ENCODE measurements around the gene APEX1. TPM values are rescaled to one million over a fixed set of nuclear protein-coding genes. Genes with fewer than 3 reads are reported as not detected.

APEX1 gene
- total RNA-seq, 2 donors from 2014 or later: 119 to 169 TPM

- Histone ChIP-seq H3K36me3 (no peaks in the 10 kb centered on the region), H3K27me3 (no peaks in the 10 kb centered on the region), H3K9ac (ENCODE audit: low read depth in 2 of 2, low read length in 2 of 2) (no peak overlapping the region), H3K4me3 (no peak overlapping the region), H3K27ac (peak overlapping the region; percentile 7), H3K9me3 (no peaks in the 10 kb centered on the region), H3K4me1 (no peaks in the 10 kb centered on the region)
- intact Hi-C loops (cut with DNase I): no loop called here
- DNase-seq: no peak
- no peak for TF ChIP-seq CTCF (IDR thresholded peaks at IDR 0.05)
These were observed 33.8 kb upstream of the APEX1 start for GRCh38 chr14:20421267-20421666.

GRCh38 chr14:20422886-20423285 is 32.1 kb upstream of the APEX1 start:
- Histone ChIP-seq H3K4me1 (no peaks in the 10 kb centered on the region), H3K9me3 (no peaks in the 10 kb centered on the region), H3K27ac (no peak overlapping the region), H3K9ac (ENCODE audit: low read depth in 2 of 2, low read length in 2 of 2) (no peak overlapping the region), H3K27me3 (no peaks in the 10 kb centered on the region), H3K36me3 (no peaks in the 10 kb centered on the region), H3K4me3 (no peak overlapping the region)
- DNase-seq: no peak
- intact Hi-C loops (cut with DNase I): no loop called here
- TF ChIP-seq CTCF (IDR thresholded peaks at IDR 0.05): no peak

DNA sequence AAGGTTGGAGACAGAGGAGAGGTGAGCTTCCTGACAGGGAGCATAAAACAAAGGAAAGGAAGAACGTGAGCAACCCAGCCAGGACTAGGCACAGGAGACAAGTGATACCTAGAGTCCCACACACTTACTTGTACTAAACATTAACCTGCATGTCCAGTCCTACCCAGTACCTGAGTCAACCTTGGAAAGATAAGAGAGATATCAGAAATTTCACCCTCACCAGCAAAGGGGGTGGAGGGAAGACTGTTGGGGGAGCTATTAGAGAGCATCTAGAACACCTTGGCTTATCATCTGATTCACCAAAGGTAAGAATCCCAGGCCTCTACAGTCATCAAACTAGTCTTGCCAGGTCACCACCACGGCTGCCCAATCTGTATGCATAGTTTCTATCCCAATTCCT is 30.2 kb upstream of the APEX1 start:
- intact Hi-C loops (cut with DNase I): no loop called here
- Histone ChIP-seq H3K27me3 (no peaks in the 10 kb centered on the region), H3K4me3 (no peak overlapping the region), H3K36me3 (no peaks in the 10 kb centered on the region), H3K9me3 (no peaks in the 10 kb centered on the region), H3K4me1 (no peaks in the 10 kb centered on the region), H3K27ac (no peak overlapping the region), H3K9ac (ENCODE audit: low read depth in 2 of 2, low read length in 2 of 2) (no peak overlapping the region)
- no peak for DNase-seq
- no peak for TF ChIP-seq CTCF (IDR thresholded peaks at IDR 0.05)

DNA sequence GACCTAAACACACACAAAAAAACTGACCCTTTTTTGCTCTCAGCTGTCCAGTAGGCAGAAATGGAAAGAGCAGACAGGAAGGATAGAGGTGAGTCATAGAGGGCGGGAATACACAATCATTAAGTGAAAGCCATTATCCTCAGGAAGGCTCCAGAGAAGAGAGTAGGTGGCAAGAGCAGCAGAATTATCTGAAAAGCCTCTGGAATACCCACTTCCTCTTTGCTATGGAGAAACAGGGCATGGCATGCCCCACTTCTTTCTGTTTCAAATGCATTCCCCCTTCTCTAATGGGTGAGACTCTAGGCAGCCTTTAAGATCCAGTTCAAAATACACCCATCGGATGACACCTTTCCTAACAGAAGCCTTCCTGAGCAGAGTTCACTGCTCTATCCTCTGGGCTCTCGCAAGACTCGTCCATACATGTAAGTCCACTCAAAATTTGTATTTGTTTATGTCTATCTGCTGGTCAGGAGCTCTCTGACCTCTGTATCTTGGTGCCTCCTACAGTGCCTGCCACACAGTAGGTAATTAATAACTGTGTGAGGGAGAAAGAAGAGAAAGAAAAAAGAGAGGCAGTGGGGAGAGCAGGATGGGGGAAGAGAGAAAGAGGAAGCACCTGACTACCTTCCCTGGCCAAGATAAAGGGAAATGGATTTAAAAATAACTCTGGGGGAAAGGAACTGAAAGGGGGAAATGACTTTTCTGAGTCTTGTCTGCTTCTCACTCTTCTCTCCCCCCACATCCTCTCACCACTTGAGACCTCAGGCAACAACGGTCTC is 27.6 kb upstream of the APEX1 start:
- no peaks in the 10 kb centered on the region for H3K27me3 ChIP-seq
- peak overlapping the region; percentile 67 for H3K27ac ChIP-seq
- H3K9me3 ChIP-seq: no peaks in the 10 kb centered on the region
- H3K36me3 ChIP-seq: no peaks in the 10 kb centered on the region
- intact Hi-C loops (cut with DNase I): no loop called here
- H3K9ac ChIP-seq (ENCODE audit: low read depth in 2 of 2, low read length in 2 of 2): no peak overlapping the region
- no peak overlapping the region for H3K4me3 ChIP-seq
- peaks cover 5% of the 10 kb centered on the region for H3K4me1 ChIP-seq
- no peak for DNase-seq
- no peak for TF ChIP-seq CTCF (IDR thresholded peaks at IDR 0.05)

GRCh38 chr14:20428010-20428365 is 27.0 kb upstream of the APEX1 start:
- peak overlapping the region; percentile 67 for H3K27ac ChIP-seq
- no peaks in the 10 kb centered on the region for H3K36me3 ChIP-seq
- H3K9me3 ChIP-seq: no peaks in the 10 kb centered on the region
- no peak for TF ChIP-seq CTCF (IDR thresholded peaks at IDR 0.05)
- intact Hi-C loops (cut with DNase I): no loop called here
- no peak overlapping the region for H3K4me3 ChIP-seq
- H3K9ac ChIP-seq (ENCODE audit: low read depth in 2 of 2, low read length in 2 of 2): peak overlapping the region; percentile 33 to 36
- no peak for DNase-seq
- peaks cover 5% of the 10 kb centered on the region for H3K4me1 ChIP-seq
- H3K27me3 ChIP-seq: no peaks in the 10 kb centered on the region

All from colonic mucosa (tissue), 4 donors.